Panc1 (cell line): ENCODE data around the gene ADGRD1.

Source experiments
- POLR2AphosphoS5 ChIP-seq: IDR thresholded peaks from 2 replicates; pipeline ENCODE4 v1.6.1; 2012; ENCODE audit warnings: mild to moderate bottlenecking, low read depth, low read length, moderate library complexity
- SIN3A ChIP-seq: IDR thresholded peaks from 2 replicates; pipeline ENCODE4 v1.6.1; 2012; ENCODE audit warnings: low read depth, mild to moderate bottlenecking, low read length, moderate library complexity, borderline replicate concordance; ENCODE audit not compliant: insufficient read depth
- TCF7L2 ChIP-seq: IDR thresholded peaks from 2 replicates; pipeline ENCODE4 v1.6.1; 2011; ENCODE audit warnings: mild to moderate bottlenecking, low read depth, low read length, inconsistent platforms
- TF ChIP-seq, protein P1 (sequence below): fragments of 450-650 bp; IDR thresholded peaks from 2 replicates; pipeline ENCODE4 v1.5.1; 2017; ENCODE audit warnings: mild to moderate bottlenecking

DNA sequence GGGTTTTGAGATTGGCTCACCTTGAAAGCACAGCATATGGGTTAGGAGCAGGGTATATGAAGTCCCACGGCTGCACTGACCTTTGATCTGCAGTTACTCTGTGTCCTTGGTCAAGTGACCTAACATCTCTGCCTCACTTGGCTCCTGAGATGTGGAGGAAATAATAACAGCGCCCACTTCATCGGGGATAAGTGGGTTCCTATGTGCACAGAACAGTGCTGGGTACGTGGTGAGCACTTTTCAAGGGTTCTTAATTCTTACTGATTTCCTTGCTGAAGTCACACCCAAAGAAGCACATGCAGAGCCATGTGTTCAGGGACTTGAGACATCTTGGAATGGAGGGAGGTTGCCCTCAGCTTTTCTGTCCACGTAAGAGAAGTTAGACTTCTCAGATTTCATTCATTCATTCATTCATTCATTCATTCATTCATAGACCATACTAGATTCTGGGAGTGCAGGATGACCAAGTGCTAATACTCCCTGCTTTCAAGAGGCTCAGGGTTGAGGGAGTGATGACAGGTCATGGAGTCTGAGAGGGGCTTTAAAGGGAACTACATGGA is 39.4 kb downstream of the ADGRD1 start:
- TF ChIP-seq, protein P1, sequence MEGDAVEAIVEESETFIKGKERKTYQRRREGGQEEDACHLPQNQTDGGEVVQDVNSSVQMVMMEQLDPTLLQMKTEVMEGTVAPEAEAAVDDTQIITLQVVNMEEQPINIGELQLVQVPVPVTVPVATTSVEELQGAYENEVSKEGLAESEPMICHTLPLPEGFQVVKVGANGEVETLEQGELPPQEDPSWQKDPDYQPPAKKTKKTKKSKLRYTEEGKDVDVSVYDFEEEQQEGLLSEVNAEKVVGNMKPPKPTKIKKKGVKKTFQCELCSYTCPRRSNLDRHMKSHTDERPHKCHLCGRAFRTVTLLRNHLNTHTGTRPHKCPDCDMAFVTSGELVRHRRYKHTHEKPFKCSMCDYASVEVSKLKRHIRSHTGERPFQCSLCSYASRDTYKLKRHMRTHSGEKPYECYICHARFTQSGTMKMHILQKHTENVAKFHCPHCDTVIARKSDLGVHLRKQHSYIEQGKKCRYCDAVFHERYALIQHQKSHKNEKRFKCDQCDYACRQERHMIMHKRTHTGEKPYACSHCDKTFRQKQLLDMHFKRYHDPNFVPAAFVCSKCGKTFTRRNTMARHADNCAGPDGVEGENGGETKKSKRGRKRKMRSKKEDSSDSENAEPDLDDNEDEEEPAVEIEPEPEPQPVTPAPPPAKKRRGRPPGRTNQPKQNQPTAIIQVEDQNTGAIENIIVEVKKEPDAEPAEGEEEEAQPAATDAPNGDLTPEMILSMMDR, result no peak
- no peak for TF ChIP-seq TCF7L2
- no peak for TF ChIP-seq POLR2AphosphoS5
- no peak for TF ChIP-seq SIN3A
